Suprapubic skin (tissue), 4 donors: ENCODE measurements around the gene NSMCE1. TPM values are rescaled to one million over a fixed set of nuclear protein-coding genes. Genes with fewer than 3 reads are reported as not detected.

ENCODE experiments used
- DNase-seq, 2 donors: peaks; one replicate each; pipeline ENCODE4 v3.0.0-alpha.2; 2019; ENCODE audit warnings: low spot score in 2 of 2
- H3K27ac ChIP-seq: fragments of 200-600 bp; sonication (generic); one replicate; pipeline ENCODE4 v1.5.1; 2019
- H3K27me3 ChIP-seq: fragments of 200-600 bp; sonication (generic); one replicate; pipeline ENCODE4 v1.5.1; 2019
- H3K36me3 ChIP-seq: fragments of 200-600 bp; sonication (generic); one replicate; pipeline ENCODE4 v1.5.1; 2019
- H3K4me1 ChIP-seq: fragments of 200-600 bp; sonication (generic); one replicate; pipeline ENCODE4 v1.5.1; 2019
- H3K4me3 ChIP-seq: fragments of 200-600 bp; sonication (generic); one replicate; pipeline ENCODE4 v1.5.1; 2019; ENCODE audit warnings: mild to moderate bottlenecking
- H3K9me3 ChIP-seq: fragments of 200-600 bp; sonication (generic); one replicate; pipeline ENCODE4 v1.5.1; 2019
- CTCF ChIP-seq, 2 donors: fragments of 200-600 bp in 1 of 2; fragments of 450-650 bp in 1 of 2; sonication (generic) in 1 of 2; IDR thresholded peaks; one replicate each; pipeline ENCODE4 v1.5.1; 2016 to 2019; ENCODE audit warnings: antibody characterized with exemption in 2 of 2, mild to moderate bottlenecking in 1 of 2, moderate library complexity in 1 of 2
- EP300 ChIP-seq: sonication (generic); formaldehyde crosslinking; IDR thresholded peaks from one replicate; pipeline ENCODE4 v1.6.1; 2017; ENCODE audit warnings: antibody characterized with exemption
- POLR2A ChIP-seq, 2 donors: fragments of 450-650 bp; IDR thresholded peaks; one replicate each; pipeline ENCODE4 v1.6.1; 2017; ENCODE audit warnings: antibody characterized with exemption in 2 of 2, mild to moderate bottlenecking in 2 of 2, moderate library complexity in 2 of 2
- POLR2AphosphoS5 ChIP-seq, 3 donors: sonication (generic); formaldehyde crosslinking; IDR thresholded peaks; one replicate each; pipeline ENCODE4 v1.6.1; 2017; ENCODE audit warnings: antibody characterized with exemption in 3 of 3
- WGBS: methylation state at CpG from one replicate; pipeline ENCODE4 v1.1.5; 2018; 5-methylcytosine and 5-hydroxymethylcytosine counted together
- total RNA-seq, 4 donors: library from RNA; depleted of rRNA; stranded (reverse); fragments of >200 nt; gene quantifications; one replicate each; pipeline ENCODE4 v1.1.0, GENCODE V29; 2016

Gene NSMCE1
- total RNA-seq, 4 donors from 2014 or later = 23.0 to 32.2 (median 29.3) TPM

GRCh38 chr16:27181019-27181790 lies 87.4 kb downstream of the NSMCE1 start:
- Histone ChIP-seq H3K4me1 (peaks cover 4% of the 10 kb centered on the region), H3K27ac (no peak overlapping the region), H3K27me3 (no peaks in the 10 kb centered on the region), H3K4me3 (no peak overlapping the region), H3K36me3 (no peaks in the 10 kb centered on the region), H3K9me3 (no peaks in the 10 kb centered on the region)
- no peak for DNase-seq
- no peak for TF ChIP-seq POLR2AphosphoS5 (IDR thresholded peaks at IDR 0.05)
- TF ChIP-seq POLR2A (IDR thresholded peaks at IDR 0.05) = no peak
- no peak for TF ChIP-seq CTCF (IDR thresholded peaks at IDR 0.05)
- TF ChIP-seq EP300 = no peak
- WGBS = 80% methylated on average over 8 of the region's 8 CpGs

GRCh38 chr16:27179500-27180072 lies 89.0 kb downstream of the NSMCE1 start:
- 25% methylated on average over 13 of the region's 13 CpGs for WGBS
- Histone ChIP-seq H3K9me3 (no peaks in the 10 kb centered on the region), H3K4me1 (peaks cover 4% of the 10 kb centered on the region), H3K27ac (no peak overlapping the region), H3K4me3 (no peak overlapping the region), H3K36me3 (no peaks in the 10 kb centered on the region), H3K27me3 (no peaks in the 10 kb centered on the region)
- no peak for TF ChIP-seq POLR2A (IDR thresholded peaks at IDR 0.05)
- no peak for TF ChIP-seq EP300
- no peak for TF ChIP-seq POLR2AphosphoS5 (IDR thresholded peaks at IDR 0.05)
- TF ChIP-seq CTCF (IDR thresholded peaks at IDR 0.05) = peak; percentile 82 to 89
- peak; percentile 90 to 92 for DNase-seq

- WGBS = 87% methylated on average over 13 of the region's 13 CpGs
- Histone ChIP-seq H3K27me3 (no peaks in the 10 kb centered on the region), H3K4me3 (no peak overlapping the region), H3K9me3 (no peaks in the 10 kb centered on the region), H3K27ac (no peak overlapping the region), H3K36me3 (no peaks in the 10 kb centered on the region), H3K4me1 (peaks cover 10% of the 10 kb centered on the region)
- TF ChIP-seq CTCF (IDR thresholded peaks at IDR 0.05) (no peak), EP300 (no peak), POLR2A (IDR thresholded peaks at IDR 0.05) (no peak), POLR2AphosphoS5 (IDR thresholded peaks at IDR 0.05) (no peak)
- DNase-seq = no peak
Observed at GRCh38 chr16:27177031-27177774, 91.4 kb downstream of the NSMCE1 start.

- TF ChIP-seq POLR2AphosphoS5 (IDR thresholded peaks at IDR 0.05) = no peak
- no peak for TF ChIP-seq EP300
- TF ChIP-seq CTCF (IDR thresholded peaks at IDR 0.05) = no peak
- TF ChIP-seq POLR2A (IDR thresholded peaks at IDR 0.05) = no peak
- no peak overlapping the region for H3K27ac ChIP-seq
- no peak for DNase-seq
- no peaks in the 10 kb centered on the region for H3K9me3 ChIP-seq
- H3K27me3 ChIP-seq = no peaks in the 10 kb centered on the region
- peaks cover 10% of the 10 kb centered on the region for H3K4me1 ChIP-seq
- H3K4me3 ChIP-seq = no peak overlapping the region
- 89% methylated on average over 5 of the region's 8 CpGs for WGBS
- H3K36me3 ChIP-seq = no peaks in the 10 kb centered on the region
Observed at GRCh38 chr16:27175888-27176287, 92.7 kb downstream of the NSMCE1 start.

Other genes with a start within 250 kb of the NSMCE1 start
- not detected for gene C16orf82, start 201.8 kb downstream of the NSMCE1 start, total RNA-seq
- gene KDM8, start 65.2 kb downstream of the NSMCE1 start, total RNA-seq = 1 to 10 TPM; 1.3 to 5.0 (median 3.7) TPM
- gene IL4R, start 45.2 kb upstream of the NSMCE1 start, total RNA-seq = 10 to 100 TPM; 27.2 to 32.8 (median 30.5) TPM
- 1 to 10 TPM in 1 of 4 donors, under 1 TPM in 3; 0.08 to 1.2 (median 0.23) TPM for gene IL21R, start 133.4 kb upstream of the NSMCE1 start, total RNA-seq